ENCODE measurements around the gene CPA5.

Gene CPA5

DNA sequence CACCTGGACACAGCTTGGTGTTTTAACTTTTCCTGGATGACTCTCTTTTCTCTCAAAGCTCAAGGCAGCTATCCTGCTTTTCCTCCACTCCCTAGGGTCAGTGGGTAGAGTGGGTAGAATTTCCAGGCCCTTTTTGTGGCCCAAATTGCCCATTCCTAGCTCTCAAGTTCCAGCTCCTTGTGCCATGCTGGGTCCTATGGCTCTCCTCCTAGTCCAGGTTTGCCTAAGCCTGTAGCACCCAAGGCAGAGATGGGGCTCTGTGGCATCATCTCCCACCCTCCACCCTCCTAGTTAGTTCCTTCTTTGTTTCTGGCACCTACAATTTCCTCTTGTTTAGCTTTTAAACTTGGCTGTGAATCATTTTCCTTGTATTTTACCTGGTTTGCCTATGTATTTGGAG, 42.0 kb upstream of the CPA5 start:
- TF ChIP-seq, protein P1, sequence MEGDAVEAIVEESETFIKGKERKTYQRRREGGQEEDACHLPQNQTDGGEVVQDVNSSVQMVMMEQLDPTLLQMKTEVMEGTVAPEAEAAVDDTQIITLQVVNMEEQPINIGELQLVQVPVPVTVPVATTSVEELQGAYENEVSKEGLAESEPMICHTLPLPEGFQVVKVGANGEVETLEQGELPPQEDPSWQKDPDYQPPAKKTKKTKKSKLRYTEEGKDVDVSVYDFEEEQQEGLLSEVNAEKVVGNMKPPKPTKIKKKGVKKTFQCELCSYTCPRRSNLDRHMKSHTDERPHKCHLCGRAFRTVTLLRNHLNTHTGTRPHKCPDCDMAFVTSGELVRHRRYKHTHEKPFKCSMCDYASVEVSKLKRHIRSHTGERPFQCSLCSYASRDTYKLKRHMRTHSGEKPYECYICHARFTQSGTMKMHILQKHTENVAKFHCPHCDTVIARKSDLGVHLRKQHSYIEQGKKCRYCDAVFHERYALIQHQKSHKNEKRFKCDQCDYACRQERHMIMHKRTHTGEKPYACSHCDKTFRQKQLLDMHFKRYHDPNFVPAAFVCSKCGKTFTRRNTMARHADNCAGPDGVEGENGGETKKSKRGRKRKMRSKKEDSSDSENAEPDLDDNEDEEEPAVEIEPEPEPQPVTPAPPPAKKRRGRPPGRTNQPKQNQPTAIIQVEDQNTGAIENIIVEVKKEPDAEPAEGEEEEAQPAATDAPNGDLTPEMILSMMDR (conservative IDR thresholded peaks at IDR 0.05) = no peak
- no peak overlapping the region for H3K27ac ChIP-seq

DNA sequence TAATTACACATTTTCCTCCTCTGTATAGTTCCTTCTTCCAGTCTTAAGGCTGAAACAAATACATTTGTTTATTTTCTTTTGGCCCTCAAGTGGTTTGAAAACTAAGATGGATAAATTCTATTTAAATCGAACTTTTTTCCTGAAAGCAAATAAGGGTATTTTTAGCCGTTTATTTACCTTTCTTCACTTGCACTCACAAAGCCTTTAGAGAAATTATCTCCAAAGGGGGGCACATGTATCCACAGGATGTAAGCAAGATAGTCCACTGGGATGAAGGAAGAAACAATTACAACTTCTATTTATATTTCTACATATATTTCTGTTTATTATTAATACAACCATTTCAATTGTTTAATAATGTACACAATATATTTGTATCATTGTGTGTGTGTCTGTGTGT, 41.5 kb upstream of the CPA5 start:
- TF ChIP-seq, protein P1 (conservative IDR thresholded peaks at IDR 0.05) = no peak
- H3K27ac ChIP-seq = no peak overlapping the region

DNA sequence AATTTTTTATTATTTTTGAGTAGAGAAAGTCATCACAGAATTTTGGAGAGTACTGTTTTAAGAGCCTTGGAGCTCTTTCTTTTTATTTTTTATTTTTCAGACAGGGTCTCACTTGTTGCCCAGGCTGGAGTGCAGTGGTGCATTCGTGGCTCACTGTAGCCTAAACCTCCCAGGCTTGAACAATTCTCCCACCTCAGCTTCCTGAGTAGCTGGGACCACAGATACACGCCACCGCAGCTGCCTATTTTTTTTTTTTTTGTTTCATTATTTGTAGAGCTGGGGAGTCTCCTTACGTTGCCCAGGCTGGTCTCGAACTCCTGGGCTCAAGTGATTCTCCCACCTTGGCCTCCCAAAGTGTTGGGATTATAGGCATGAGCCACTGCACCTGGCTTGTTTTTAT, 41.1 kb upstream of the CPA5 start:
- no peak overlapping the region for H3K27ac ChIP-seq
- TF ChIP-seq, protein P1 (conservative IDR thresholded peaks at IDR 0.05) = no peak

DNA sequence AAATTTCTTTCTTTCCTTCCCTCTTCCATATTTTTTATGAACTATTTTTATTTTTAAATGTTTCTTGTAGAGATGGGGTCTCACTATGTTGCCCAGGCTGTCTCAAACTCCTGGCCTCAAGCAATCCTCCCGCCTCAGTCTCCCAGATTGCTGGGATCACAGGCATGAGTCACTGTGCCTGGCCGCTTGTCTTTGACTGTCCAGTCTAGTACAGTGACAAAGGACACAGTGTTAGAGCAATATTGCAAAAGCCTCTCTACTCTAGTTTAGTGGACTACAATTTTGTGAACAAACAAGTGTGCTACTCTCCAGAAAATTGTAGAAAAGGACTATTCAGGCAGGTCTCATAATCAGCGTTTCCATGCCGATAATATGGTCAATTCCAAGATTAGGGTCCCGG, 40.6 kb upstream of the CPA5 start:
- no peak overlapping the region for H3K27ac ChIP-seq
- TF ChIP-seq, protein P1 (conservative IDR thresholded peaks at IDR 0.05) = no peak

DNA sequence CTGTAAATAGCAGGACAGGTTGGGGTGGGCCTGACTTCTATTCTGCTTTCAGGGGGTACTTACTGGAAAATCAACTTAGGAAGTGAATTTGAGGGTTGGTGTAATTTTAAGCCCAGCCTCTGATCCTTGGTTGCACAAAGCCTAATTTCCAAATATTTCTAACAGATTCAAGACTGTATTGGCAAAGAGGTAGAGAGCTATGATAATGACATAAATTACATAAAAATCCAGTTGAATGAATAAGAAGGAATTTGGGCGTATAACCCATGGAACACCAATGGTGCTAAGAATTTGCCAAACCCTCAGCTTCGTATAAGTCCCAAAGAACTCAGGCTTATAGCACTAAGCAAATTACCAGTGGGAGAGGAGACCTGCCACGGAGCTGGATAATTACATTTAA, 39.7 kb upstream of the CPA5 start:
- TF ChIP-seq, protein P1 (conservative IDR thresholded peaks at IDR 0.05) = no peak
- H3K27ac ChIP-seq = no peak overlapping the region

DNA sequence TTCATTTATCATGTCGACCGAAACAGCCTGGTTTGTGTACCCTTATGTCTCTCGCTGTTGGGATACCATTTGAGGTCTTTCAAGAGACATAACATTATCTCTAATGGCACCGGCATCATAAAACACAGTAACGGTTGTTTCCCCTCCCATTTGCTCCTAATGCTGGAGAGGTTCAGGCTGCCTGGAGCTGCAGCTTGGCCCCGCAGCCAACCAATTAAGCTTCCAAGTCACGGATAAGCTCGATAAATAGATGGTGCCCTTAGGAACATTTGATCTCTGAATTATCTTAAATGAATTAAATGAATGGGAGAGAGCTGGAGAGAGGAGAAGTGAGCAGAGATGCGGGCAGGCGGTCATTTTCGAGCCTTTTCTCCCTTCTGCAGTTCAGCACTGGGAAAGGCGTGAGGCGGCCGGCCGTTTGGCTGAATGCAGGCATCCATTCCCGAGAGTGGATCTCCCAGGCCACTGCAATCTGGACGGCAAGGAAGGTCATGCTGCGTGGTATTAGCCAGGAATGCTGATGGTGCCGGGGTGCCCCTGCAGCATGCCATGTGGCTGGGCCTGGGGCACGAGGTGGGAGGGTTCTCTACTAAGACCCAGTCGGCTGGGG, 39.1 kb upstream of the CPA5 start:
- H3K27ac ChIP-seq = no peak overlapping the region
- TF ChIP-seq, protein P1 (conservative IDR thresholded peaks at IDR 0.05) = no peak

DNA sequence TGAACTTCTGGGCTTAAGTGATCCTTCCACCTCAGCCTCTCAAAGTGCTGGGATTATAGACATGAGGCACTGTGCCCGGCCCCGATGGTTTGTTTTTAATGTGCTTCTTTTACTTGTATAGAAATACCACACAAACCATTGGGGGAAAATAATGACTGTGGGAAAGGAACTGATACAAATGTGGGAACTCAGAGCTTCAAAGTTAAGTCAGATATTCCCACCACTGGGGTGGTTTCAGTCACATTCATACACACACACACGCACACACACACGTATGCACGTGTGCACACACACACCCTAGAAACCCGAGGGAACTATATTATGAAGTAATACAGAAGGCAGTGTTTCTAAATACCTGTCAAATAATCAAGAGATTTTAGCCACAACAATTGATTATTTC, 34.6 kb upstream of the CPA5 start:
- no peak overlapping the region for H3K27ac ChIP-seq
- TF ChIP-seq, protein P1 (conservative IDR thresholded peaks at IDR 0.05) = no peak

Measured in VCaP (cell line).